ENCODE data around the gene ANKMY1.

Gene ANKMY1

DNA sequence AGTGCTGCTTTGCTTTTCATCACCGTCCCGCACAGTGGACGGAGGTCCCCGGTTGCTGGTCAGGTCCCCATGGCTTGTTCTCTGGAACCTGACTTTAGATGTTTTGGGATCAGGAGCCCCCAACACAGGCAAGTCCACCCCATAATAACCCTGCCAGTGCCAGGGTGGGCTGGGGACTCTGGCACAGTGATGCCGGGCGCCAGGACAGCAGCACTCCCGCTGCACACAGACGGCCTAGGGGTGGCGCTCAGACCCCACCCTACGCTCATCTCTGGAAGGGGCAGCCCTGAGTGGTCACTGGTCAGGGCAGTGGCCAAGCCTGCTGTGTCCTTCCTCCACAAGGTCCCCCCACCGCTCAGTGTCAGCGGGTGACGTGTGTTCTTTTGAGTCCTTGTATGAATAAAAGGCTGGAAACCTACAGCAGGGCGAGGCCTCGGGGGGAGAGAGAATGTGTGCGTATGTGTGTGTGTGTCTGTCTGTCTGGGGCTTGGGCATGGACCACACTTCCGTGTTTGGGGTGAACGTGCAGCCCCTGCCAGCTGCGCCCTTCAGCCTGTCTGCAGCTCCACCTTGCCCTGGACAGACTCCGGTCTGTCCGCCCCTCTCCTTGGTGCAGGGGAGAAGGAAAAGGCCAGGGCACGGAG lies 90.0 kb downstream of the ANKMY1 start:
- no peak for DNase-seq

DNA sequence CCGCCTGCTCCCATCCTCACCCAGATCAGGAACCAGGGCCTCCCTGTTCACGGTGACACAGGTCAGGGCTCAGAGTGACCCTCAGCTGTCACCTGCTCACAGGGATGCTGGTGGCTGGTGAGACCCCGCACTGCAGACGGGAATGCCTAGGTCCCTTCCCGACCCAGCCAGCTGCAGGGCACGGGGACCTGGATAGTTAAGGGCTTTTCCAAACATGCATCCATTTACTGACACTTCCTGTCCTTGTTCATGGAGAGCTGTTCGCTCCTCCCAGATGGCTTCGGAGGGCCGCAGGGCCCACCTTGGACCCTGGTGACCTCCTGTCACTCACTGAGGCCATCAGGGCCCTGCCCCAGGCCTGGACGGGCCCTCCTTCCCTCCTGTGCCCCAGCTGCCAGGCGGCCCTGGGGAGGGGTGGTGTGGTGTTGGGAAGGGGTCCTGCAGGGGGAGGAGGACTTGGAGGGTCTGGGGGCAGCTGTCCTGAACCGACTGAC lies 90.6 kb downstream of the ANKMY1 start:
- no peak for DNase-seq

DNA sequence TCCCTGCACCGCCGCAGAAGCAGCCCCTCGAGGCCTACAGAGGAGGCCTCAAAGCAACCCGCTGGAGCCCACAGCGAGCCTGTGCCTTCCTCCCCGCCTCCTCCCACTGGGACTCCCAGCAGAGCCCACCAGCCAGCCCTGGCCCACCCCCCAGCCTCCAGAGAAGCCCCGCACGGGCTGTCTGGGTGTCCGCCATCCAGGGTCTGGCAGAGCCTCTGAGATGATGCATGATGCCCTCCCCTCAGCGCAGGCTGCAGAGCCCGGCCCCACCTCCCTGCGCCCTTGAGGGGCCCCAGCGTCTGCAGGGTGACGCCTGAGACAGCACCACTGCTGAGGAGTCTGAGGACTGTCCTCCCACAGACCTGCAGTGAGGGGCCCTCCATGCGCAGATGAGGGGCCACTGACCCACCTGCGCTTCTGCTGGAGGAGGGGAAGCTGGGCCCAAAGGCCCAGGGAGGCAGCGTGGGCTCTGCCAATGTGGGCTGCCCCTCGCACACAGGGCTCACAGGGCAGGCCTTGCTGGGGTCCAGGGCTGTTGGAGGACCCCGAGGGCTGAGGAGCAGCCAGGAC lies 91.1 kb downstream of the ANKMY1 start:
- no peak for DNase-seq

DNA sequence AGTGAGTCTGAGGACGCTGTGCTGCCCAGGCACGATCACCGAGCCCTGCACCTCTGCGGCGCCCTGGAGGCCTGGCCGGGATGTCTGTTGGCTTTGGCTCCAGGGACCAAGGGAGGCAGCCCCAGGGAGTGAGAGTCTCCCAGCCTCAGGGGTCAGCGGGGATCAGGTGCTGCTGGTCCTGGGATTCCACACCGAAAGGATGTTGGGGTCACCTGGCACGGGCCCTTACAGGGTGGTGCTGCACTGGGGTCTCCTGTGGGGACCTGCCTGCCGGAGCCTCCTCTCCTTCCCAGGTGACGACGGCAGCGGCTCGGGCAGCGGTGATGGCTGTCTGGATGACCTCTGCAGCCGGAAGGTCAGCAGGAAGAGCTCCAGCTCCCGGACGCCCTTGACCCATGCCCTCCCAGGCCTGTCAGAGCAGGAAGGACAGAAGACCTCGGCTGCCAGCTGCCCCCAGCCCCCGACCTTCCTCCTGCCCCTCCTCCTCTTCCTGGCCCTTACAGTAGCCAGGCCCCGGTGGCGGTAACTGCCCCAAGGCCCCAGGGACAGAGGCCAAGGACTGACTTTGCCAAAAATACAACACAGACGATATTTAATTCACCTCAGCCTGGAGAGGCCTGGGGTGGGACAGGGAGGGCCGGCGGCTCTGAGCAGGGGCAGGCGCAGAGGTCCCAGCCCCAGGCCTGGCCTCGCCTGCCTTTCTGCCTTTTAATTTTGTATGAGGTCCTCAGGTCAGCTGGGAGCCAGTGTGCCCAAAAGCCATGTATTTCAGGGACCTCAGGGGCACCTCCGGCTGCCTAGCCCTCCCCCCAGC lies 91.8 kb downstream of the ANKMY1 start:
- DNase-seq = no peak

DNA sequence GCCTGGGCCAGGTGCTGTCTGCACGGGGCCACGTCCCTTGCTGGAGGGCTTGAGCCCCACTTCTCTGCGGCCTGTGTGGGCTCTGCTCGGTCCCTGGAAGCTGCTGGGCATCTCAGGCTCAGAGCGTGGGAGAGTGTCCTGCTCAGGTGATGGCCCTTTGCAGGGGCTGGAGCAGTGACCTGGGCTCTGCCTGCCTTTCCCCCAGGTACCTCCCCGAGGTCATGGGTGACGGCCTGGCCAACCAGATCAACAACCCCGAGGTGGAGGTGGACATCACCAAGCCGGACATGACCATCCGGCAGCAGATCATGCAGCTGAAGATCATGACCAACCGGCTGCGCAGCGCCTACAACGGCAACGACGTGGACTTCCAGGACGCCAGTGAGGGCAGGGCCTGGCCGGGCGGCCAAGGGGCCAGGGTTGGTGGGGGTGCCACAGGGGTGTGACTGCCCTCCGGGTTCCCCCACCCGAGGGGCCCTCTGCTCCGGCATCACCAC lies 92.5 kb downstream of the ANKMY1 start:
- DNase-seq = no peak

DNA sequence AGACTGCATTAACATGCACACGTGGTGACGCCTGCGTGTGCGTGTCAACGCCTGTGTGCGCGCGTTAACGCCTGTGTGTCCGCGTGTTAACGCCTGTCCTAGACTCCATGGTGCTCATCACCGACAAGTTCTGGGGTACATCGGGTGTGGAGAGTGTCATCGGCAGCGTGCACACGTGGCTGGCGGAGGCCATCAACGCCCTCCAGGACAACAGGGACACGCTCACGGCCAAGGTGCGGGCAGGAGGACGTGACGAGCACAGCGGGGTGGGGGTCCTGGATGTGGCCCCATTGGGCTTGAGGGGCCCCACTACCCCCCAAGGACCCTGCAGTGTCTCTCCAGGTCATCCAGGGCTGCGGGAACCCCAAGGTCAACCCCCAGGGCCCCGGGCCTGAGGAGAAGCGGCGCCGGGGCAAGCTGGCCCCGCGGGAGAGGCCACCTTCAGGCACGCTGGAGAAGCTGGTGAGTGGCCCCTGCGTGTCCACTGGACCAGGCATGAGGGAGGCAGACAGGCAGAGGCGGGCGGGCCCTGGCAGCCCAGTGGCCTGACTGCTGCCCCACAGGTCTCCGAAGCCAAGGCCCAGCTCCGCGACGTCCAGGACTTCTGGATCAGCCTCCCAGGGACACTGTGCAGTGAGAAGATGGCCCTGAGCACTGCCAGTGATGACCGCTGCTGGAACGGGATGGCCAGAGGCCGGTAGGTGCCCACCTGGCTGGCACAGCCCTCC lies 93.1 kb downstream of the ANKMY1 start:
- DNase-seq = no peak

DNA sequence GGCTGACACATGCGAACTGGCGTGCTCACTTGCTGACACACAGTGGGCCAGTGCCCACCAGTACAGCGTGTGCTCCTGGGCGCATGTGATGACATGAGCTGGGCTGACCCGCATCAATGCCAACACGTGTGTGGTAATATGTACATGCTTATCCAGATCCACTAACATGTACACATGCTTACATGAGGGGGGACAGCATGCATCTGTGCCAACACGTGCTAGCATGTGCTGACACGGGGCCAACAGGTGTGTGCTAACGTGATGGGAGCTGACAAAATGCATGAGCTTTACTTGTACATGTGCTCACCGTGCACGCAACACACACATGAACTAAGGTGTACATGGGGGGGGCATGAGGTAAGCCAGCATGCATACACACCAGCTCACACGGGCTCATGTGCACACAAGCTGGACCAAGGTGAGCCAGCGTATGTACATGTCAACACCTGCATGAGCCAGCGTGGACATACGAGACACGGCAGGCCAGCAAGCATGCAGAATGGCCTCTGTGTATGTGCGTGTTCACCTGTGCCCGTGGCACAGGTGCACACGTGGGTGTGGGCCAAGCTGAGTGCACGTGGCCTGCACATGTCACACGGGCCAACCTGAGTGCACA lies 93.8 kb downstream of the ANKMY1 start:
- DNase-seq = no peak

DNA sequence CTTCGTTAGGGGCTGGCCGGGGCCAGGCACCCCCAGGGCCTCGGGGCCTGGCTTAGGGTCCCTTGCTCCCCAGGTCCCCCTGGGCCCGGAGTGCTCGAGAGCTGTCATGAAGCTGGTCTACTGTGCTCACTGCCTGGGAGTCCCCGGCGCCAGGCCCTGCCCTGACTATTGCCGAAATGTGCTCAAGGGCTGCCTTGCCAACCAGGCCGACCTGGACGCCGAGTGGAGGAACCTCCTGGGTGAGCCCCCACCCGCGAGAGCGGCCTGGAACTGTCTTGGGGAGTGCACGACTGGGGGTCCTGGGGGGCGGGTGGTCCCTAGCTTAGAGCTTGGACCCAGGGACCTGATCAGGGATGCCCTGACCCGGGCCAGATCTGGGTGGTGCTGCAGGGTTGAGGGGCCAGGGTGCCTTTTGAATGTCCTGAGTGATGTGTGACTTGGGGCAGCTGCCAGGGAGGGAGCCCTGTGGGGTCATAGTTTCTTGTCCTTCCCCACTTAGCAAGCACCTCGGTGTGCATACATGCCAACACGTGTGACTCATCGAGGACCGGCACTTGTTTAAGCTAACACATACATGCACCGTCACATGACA lies 94.4 kb downstream of the ANKMY1 start:
- no peak for DNase-seq

DNA sequence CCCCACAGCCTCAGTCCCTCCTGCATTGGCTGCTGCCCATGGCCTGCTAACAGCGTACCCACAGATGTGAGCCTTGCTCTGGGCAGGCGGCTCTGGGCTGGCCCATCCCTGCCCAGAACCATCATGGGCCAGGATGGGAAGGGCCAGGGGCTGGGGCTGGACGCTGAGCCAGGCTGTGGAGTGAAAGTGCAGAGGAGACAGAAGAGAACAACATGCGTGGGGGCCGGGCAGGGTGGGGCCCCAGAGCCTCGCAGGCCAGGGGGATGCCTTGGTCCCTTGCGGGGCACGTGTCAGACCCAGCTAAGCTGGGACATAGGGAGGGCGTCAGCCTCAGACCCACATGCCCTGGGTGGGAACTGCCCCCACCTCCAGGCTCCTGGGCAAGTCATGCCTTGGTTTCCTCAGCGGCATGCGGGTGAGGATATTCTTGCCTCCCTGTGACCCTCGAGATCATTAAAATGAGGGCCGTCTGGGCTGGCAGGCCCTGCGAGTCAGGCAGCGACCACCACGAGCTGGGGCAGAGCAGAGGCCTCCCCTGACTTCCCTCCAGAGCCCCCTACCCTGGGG lies 95.0 kb downstream of the ANKMY1 start:
- DNase-seq = no peak

DNA sequence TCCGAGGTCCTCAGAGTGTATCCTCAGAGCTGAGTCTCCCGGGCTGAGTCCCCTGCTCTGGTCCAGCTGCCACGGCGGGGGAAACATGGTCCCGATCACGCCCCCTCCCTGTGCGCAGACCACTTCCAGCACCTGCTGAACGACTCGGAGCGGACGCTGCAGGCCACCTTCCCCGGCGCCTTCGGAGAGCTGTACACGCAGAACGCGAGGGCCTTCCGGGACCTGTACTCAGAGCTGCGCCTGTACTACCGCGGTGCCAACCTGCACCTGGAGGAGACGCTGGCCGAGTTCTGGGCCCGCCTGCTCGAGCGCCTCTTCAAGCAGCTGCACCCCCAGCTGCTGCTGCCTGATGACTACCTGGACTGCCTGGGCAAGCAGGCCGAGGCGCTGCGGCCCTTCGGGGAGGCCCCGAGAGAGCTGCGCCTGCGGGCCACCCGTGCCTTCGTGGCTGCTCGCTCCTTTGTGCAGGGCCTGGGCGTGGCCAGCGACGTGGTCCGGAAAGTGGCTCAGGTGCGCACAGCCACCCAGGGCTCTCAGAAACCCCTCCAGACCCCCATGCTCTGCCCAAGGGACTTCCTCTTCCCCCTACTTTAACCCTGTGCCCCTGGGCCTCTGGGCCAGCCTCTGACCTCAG lies 95.6 kb downstream of the ANKMY1 start:
- DNase-seq = no peak

DNA sequence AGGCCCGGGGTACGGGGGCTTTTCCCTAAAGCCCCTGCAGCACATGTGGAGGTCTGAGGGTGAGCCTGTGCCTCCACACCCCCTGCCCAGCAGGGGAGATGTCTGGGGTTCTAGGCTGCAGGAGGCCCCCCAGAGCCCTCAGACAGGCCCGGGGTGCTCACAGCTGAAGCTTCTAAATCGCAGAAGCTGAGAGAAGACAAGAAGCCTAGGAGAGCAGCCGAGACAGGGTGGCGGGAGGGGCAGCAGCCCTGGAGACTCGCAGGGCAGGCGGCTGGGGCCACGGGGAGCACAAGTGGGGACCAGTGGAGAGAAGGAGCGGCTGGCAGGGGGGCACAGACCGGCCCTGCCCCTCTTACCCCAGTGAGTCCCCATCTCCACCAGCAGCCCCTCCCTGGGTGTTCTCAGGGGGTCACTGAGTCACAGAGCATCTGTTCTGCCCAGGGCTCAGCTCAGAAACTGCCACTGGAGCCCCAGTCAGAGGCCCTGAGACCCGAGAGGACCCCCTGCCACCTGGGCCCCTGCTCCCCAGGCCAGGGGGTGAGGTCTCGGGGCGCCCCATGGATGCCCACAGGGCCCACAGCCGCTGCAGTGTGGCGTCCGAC lies 96.2 kb downstream of the ANKMY1 start:
- no peak for DNase-seq

DNA sequence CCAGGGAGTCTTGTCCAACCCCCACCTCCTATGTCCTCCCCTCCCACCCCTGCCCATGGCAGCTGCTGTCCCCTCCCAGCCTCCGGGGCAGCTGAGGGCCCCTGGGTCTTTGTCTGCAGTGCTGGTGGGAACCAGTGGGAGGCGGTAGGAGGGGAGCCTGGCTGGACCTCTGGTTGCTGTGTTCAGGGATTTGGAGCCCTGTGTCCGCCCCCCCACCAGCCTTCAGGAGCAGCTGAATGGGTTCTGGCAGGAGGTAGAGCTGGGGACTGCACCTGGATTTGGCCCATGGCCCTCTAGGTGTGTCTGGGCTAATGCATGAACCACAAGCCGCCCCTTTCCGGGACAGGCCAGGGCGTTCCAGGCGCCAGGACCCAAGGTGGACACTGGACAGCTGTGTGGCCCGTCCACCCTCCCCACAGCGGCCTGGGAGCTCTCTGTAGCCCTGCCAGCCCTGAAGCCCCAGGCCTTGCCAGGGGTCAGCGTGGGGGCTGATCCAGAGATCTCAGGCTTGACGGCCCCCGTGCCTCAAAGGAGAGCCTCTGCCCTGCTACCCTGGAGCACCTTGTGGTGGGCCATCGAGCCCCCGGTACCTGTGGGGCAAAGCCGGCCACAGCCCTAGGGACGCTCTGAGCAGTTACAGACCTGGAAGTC lies 96.9 kb downstream of the ANKMY1 start:
- DNase-seq = no peak

DNA sequence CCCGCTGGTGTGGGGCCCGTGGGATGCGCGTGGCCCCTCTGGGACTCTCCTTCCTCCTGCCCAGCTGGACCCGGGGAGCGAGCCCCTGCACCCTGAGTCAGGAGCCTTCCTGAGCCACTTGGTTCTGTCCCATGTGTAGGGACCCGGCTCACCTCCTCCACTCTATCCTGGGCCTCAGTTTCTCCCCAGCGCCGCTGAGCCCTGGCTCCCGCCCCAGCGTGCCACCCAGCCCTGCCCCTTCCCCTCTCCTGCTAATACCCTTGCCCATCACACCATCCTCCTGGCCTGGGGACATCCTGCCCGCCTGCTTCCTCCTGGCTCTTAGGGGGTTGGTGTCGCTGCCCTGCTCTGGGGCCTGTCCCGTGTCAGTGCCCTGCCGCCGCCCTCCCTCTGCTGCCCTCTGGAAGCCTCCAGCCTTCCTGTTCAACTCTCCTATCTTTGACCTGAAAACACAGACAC lies 97.5 kb downstream of the ANKMY1 start:
- no peak for DNase-seq

DNA sequence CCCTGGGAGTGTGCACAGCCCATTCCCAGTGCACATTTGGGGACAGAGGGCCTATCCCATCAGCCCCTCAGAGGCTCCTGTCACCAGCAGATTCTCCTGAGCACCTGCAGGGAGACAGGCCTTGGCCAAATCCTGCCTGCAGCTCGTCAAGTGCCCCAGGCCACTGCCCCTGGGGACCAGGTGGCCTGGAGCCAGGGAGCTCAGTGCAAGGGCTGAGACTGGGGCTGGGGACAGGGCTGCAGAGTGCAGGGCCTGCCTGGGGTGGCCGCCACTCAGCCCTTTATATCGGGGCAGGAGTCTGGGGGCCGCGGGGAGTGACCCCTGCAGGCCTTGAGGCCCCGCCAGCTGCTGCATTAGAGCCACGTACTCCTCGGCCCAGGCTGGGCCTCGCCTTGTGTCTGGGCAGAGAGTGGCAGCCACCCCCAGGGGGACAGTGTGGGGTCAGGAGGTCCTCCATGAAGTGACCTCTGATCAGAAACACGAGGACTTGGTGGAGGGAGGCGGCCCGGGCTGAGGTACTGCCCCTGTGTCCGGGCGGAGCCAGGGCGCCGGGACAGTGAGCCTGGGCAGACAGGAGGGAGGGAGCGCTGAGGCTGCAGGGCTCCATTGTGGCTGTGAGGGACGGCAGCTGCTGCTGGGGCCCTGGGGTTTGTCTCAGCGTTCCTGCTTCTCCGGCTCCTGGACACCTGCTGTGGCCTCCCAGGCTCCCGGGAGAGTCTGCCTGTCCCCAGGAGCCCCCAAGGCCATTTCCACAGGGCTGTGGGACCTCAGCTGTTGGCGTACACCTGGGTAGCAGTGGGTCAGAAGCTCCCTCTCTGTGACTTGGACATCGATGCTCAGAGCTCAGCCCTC lies 98.2 kb downstream of the ANKMY1 start:
- no peak for DNase-seq

DNA sequence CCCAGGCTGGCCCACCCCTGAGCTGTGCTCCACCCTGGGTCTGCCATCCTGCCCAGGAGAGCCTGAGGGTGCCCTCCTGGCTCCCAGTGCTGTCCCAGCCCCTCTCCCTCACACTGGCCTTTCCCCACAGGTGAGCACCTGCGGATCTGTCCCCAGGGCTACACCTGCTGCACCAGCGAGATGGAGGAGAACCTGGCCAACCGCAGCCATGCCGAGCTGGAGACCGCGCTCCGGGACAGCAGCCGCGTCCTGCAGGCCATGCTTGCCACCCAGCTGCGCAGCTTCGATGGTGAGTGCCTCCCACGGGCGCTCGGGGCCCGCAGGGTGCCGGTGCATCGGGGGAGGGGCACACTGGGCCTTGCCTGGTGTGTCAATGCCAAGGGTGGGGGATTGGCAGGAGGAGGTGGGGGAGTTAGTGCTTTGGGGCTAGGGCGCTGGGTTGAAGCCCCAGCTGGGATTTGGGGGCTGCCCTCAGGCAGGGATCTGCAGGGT lies 98.8 kb downstream of the ANKMY1 start:
- no peak for DNase-seq

DNA sequence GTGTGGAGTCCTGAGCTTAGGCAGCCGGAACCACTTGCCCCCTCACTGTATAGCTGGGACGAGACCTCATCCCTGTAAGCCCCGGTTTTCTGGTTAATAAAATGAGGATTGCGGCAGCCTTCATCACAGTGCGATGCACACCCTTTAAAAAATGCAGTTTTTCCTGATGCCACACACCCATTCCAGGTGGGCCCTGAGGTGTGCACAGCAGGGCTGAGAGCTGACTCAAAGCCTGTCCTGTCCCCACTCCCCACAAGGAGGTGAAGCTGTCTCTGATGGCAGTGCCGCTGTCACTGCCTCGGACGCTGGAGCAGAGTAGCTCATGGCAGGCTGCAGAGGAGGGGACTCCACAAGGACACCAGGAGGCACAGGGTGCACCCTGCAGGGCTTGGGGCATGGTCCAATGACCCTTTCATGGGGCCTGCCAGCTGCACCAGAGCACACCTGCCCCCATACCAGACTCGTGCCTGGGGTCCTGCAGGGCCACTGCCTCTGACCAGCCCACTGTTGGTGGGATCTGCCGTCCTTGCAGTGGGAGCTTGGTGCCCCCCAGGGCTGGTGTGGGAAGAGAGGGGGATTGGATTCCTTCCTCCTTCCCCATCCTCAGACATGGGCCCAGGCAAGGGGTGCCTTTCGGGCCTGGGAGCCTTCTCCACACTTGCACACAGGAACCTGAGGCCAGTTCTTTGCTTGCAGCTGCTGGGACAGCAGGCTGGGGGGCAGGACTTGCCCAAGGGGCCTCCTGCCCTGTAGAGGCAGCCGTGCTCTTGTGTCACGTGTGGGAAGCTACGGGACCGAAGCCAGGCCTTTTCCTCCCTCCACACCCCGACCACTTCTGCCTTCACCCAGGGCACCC lies 99.5 kb downstream of the ANKMY1 start:
- no peak for DNase-seq

DNA sequence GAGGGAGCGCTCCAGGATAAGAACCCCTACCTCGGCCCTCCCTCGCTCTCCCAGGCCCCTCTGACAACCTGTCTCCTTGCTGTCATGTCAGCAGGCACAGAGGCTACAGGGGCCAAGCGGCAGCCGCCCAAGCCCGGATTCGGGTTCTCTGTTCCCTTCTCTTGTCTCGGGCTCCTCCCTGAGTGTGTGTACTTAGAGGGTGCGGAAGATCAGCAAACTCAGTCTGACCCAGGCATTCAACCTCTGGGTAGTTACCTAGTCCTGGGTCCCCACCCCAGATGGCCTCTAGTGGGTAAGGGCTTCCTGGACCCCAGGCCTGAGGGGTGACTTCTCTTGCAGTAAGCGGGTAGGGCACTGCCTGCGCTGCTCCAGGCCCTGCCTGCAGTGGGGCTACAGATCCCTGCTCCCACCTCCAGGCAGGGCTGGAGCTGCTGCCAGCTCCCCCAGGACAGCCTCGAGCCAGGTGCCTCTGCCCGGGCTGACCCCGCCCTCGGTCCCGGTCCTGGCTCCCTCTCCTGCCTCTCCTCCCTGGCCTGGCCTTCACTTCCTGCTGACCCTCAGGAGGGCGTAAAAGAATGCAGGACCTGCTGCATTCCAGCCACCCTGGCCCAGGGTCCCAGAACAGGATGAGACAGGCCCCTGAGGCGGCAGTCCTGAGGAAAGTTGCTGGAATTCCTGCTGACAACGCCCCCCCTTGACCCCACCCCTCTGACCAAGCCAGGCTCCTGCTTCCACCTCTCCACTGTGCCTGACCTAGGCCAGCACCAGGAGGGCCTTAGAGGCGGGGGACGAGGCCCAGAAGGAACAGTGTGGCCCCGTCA lies 100.4 kb downstream of the ANKMY1 start:
- DNase-seq = no peak

All from DMS79 (cell line).